ENCODE results near the gene AUTS2.

DNA sequence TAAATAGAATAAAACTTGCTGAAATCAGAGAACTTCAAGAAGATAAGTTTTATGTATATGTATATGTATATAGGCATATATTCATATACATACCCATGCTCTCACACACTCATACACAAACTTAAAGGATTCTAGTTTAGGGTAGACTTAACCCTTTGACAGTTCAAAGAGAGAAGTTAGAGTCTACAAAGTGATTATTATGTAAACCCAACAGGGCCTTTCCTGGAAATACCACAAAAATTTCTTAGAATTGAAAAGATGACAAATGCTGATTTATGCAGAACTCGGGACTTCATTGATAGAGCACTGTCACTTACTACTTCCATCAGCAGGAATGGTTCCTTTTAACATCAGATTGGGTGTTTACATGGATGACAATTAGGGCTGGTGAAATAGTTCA, 763.5 kb downstream of the AUTS2 start:
- TF ChIP-seq POLR2AphosphoS5 (IDR thresholded peaks at IDR 0.05; ENCODE audit: low read depth) = no peak
- TF ChIP-seq, protein P1, sequence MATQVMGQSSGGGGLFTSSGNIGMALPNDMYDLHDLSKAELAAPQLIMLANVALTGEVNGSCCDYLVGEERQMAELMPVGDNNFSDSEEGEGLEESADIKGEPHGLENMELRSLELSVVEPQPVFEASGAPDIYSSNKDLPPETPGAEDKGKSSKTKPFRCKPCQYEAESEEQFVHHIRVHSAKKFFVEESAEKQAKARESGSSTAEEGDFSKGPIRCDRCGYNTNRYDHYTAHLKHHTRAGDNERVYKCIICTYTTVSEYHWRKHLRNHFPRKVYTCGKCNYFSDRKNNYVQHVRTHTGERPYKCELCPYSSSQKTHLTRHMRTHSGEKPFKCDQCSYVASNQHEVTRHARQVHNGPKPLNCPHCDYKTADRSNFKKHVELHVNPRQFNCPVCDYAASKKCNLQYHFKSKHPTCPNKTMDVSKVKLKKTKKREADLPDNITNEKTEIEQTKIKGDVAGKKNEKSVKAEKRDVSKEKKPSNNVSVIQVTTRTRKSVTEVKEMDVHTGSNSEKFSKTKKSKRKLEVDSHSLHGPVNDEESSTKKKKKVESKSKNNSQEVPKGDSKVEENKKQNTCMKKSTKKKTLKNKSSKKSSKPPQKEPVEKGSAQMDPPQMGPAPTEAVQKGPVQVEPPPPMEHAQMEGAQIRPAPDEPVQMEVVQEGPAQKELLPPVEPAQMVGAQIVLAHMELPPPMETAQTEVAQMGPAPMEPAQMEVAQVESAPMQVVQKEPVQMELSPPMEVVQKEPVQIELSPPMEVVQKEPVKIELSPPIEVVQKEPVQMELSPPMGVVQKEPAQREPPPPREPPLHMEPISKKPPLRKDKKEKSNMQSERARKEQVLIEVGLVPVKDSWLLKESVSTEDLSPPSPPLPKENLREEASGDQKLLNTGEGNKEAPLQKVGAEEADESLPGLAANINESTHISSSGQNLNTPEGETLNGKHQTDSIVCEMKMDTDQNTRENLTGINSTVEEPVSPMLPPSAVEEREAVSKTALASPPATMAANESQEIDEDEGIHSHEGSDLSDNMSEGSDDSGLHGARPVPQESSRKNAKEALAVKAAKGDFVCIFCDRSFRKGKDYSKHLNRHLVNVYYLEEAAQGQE (IDR thresholded peaks at IDR 0.05; ENCODE audit: unreplicated experiment) = no peak
- TF ChIP-seq, protein P2, sequence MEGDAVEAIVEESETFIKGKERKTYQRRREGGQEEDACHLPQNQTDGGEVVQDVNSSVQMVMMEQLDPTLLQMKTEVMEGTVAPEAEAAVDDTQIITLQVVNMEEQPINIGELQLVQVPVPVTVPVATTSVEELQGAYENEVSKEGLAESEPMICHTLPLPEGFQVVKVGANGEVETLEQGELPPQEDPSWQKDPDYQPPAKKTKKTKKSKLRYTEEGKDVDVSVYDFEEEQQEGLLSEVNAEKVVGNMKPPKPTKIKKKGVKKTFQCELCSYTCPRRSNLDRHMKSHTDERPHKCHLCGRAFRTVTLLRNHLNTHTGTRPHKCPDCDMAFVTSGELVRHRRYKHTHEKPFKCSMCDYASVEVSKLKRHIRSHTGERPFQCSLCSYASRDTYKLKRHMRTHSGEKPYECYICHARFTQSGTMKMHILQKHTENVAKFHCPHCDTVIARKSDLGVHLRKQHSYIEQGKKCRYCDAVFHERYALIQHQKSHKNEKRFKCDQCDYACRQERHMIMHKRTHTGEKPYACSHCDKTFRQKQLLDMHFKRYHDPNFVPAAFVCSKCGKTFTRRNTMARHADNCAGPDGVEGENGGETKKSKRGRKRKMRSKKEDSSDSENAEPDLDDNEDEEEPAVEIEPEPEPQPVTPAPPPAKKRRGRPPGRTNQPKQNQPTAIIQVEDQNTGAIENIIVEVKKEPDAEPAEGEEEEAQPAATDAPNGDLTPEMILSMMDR (conservative IDR thresholded peaks at IDR 0.05; ENCODE audit: low read depth in 2 of 2) = no peak

Data from GM23338 (cell line).